ENCODE results near the gene ANAPC4.

- no peak for TF ChIP-seq CTCF (IDR thresholded peaks at IDR 0.05; ENCODE audit: poor library complexity, severe bottlenecking)
- no peak for TF ChIP-seq EP300 (conservative IDR thresholded peaks at IDR 0.05; ENCODE audit: poor library complexity, severe bottlenecking)
- TF ChIP-seq RAD21 (conservative IDR thresholded peaks at IDR 0.05): no peak
- no peak for TF ChIP-seq EZH2 (IDR thresholded peaks at IDR 0.05; ENCODE audit: borderline replicate concordance, insufficient read depth, low read length, poor library complexity, severe bottlenecking)
- no peak for TF ChIP-seq POLR2AphosphoS5 (IDR thresholded peaks at IDR 0.05)
- TF ChIP-seq TAF1 (IDR thresholded peaks at IDR 0.05; ENCODE audit: low read depth): no peak
- no peak for TF ChIP-seq REST (IDR thresholded peaks at IDR 0.05; ENCODE audit: borderline replicate concordance)
- TF ChIP-seq SMC3 (conservative IDR thresholded peaks at IDR 0.05; ENCODE audit: poor library complexity): no peak
Measured at GRCh38 chr4:25424539-25425228, 47.6 kb downstream of the ANAPC4 start.

Data from neural cell (in vitro differentiated cells).